Kidney tubule cell (primary cell): ENCODE data around the gene AFG1L.
A peak's percentile ranks its signal among the peaks of the same experiment; 100 is the strongest.

Experiments
- DNase-seq: peaks from one replicate; pipeline ENCODE4 v3.0.0-alpha.2; 2018; ENCODE audit warnings: low spot score

The AFG1L gene

DNA sequence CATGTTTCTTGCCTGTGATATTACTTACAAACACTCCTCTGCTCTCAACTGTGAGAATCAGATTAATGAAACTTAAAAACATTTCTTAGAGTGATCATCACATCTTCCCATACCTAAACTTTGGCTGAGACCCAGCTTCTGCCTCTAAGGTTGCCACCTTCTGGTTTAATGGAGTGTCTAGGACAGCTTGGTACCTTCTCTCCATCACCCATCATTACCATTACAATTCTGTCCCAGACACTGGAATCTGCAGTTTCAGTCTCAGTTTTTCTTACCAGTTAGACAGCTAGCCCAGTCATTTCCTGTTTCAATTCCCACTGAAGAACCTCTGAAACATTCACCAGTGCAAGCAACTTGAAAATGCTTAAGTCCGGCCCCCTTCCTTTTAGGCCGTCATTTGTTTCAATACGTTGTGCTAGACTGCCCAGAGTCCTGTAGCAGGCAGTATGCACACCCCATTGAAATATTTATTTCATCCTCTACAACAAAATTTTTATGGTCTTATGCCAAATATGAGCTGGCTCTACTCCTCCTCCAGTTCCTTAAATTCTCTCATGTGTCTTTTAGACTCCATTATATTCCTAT is 158.8 kb downstream of the AFG1L start:
- no peak for DNase-seq

DNA sequence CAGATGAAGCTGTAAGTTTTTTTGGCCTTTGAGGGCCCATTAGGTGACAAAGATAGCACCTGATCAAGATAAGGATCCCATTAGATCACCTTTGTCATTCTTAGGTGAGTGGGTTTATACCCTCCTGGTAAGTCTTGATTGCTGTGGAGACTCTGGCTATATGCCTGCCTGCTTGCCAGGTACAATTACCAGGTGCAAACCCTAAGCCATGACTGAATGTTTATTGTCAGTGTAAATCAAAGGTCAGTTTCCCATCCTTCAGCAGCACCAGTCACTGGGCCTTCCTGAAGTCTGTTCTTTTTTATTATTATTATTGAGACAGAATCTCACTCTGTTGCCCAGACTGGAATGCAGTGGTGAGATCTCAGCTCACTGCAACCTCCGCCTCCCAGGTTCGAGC is 159.5 kb downstream of the AFG1L start:
- no peak for DNase-seq

DNA sequence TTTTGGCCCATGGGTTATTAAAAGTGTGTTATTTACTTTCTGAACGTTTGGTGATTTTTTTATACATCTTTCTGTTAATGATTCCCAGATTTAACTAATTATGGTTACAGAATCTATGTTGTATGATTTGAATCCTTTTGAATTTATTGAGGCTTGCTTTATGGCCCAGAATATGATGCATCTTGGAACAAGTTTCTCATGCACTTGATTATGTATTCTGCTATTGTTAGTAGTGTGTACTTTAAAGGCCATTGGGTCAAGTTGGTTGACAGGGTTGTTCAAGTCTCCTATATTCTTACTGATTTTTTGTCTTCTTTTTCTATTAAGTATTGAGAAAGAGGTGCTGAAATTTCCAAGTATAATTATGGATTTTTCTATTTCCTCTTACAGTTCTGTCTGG is 160.8 kb downstream of the AFG1L start:
- no peak for DNase-seq

DNA sequence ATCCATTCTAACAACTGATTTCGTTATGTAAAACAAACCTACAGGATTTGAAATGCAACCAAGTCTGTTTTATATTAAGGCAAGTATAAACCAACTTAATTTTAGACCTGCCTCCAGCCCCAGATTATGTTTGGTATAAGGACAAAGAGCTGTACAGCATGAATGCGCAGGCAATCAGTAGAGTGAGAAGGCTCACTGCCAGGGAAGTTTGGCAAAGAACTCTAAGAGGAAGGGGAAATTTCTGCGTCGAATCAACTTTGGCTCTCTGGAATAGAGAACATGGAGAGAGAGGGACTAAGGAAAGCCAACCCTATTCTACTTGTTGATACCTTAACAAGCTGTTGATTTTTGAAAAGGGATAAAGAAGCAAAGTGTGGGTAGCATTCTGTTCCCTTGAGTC is 168.9 kb downstream of the AFG1L start:
- no peak for DNase-seq

DNA sequence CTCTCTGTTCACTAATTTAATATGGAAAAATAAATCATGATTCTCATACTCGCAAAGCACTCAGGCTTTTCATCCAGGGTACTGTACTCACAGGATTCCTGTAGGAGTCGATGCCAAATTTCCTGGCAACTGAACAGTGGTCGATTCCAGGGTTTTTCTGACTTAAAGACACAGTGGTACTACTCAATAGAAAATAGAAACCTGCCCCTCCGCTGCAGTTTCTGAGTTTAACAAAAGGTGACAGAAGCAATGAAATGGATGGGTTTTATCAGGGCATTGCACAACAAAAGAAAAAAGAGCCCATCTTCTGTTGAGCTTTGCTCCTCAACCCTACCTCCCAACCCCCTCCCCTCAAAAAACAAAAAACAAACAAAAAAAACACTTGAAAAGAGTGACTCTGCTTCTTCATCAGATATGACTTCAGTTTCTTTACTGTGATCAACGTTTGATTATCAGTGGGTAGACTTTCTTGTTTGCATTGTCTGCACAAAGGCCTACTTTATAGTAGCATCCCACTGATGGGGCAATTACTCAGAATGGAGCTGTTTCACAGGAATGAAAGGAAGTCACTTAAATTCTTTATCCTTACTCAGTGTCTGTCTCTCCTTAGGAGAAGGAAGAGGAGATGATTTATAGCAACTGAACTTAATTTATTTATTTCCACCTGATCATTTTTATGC is 169.7 kb downstream of the AFG1L start:
- peak; percentile 7 for DNase-seq

DNA sequence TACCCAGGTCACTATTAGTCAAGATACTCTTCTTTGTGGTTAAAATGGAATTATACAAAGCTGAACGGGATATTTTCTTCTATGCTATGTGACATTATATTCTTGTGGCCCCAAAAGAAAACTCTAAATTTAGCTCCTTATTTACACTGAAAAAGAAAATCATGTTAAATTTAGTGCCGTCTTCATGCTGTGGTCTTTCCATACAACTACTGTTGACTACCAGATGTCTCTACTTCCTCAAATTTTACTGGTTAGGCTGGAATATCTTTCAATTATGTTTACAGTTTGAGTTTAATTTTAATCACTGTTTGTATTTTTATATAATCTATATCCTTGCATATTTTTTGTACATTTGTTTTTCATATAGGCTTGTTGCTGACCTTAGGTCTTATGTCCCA is 170.2 kb downstream of the AFG1L start:
- DNase-seq, result no peak

DNA sequence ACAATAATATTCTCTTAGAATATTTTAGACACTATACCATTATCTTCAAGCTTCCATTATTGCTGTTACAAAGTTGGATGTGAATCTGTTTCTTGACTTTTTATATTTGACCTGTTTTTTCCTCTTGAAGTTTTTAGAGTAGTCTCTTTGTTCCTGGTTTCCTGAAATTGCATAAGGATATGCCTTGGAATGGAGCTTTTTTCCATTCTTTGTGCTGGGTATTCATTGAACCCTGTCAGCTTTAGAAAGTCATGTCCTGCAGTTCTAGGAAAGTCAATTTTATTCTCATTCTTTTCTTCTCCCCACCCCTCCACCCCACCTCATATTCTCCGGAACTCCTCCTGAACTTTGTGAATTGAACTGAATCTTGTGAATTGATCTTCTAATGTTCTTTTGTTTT is 173.5 kb downstream of the AFG1L start:
- no peak for DNase-seq

DNA sequence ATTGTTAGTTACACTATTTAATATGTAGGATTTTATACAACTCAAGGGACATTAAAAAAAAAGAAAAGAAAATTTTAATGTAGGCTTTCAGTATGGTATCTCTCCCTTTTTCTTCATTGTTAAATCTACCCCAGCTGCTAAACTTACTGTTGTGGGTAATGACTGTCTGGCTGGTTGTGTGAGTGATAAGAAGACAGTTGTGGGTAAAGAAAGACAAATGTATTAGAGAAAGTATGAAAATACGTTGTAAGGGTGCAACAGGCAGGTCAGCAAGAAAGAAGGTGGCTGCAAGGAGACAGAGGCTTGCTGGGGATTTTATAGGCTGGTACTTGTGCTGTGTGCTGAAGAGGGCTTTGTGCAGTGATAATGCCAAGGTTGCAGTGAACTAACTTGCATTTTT is 174.5 kb downstream of the AFG1L start:
- no peak for DNase-seq

DNA sequence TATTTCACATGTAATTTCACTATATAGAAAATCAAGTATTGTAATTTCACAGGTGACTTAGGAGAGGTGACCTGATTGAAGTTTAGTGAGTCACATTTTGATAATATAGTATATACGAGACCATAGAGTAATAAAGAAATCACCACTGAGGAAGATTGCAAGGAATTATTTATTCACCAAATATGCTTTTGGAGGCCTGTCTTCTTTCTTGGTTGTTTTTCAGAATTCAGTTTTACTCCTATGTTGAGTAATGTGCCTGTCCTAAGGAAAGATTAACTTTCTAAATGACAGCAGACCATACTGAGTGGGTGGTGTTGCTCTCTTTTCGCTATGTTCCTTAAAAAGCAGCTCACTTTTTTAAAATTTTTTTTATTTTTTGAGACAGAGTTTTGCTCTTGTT is 178.3 kb downstream of the AFG1L start:
- DNase-seq, result no peak

DNA sequence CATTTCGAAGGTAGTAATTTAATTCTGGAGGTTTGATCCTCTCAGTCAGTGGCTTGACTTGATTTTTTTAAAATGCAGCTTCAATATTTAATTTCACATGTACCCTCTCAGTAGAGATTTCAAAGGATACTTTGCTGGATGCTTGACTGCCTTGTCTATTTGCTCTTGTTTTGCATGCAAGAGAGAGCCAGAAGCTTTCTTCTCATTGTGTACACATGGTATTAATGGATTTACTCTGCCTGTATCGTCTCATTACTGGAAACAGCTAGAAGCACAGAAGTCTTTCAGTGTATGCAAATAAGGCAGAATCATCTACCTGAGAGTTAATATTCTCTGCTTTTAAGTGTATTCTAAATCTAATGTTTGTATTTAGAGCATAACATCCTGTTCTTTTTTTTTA is 181.5 kb downstream of the AFG1L start:
- no peak for DNase-seq

DNA sequence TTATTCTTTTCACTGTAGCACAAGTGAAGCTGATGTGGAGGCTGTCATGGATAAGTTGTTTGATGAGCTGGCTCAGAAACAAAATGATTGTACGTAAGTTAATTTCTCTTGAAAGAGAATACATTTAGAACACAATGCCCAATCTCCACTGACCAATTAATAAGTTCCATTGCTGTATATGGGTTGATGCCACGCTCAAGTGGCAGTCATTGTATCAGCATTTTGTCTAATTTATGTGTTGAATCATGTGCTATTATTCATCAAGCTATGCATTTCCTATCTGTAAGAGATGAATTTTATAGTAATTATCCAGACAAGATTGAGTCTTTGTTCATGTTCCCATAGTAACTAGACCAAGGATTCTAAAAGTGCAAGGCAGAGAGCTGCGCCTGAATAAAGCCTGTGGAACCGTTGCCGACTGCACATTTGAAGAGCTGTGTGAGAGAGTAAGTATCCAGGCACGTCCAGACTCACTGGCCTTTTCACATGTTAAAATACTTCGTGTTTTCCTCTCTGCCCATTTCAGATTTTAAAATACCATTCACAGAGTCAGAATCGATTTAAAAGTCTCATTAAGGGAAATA is 182.1 kb downstream of the AFG1L start:
- no peak for DNase-seq

DNA sequence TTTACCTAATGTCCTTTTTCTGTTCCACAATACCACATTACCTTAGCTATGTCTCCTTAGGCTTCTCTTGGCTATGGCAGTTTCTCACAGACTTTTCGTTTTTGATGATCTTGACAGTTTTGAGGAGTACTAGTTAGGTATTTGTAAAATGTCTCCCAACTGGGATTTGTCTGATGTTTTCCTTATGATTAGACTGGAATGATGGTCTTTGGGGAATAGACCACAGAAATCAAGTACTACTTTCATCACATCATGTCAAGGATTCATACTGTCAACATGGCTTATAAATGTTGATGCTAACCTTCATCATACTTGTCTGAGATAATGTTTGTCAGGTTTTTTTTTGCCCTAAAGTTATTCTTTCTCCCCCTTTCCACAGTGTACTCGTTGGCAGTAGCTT is 187.7 kb downstream of the AFG1L start:
- DNase-seq, result no peak

DNA sequence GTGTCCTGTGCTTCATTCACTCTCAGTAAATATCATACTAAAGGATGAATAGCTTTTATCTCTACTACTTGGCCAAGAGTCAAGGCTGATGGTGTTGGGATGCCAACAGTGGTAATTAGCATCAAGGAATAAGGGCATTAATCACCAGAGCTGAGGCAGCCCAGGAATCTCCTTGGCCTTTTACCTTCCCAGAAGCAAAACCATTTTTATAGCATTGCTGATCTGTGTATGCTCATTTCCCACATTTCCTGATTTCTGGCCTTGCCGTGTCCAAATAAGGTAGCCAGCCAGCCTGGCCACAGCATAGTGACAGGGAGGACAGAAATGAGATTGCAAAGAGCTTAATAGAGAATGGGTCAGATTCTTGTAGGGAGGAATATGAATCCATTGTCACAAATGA is 189.2 kb downstream of the AFG1L start:
- DNase-seq, result no peak

DNA sequence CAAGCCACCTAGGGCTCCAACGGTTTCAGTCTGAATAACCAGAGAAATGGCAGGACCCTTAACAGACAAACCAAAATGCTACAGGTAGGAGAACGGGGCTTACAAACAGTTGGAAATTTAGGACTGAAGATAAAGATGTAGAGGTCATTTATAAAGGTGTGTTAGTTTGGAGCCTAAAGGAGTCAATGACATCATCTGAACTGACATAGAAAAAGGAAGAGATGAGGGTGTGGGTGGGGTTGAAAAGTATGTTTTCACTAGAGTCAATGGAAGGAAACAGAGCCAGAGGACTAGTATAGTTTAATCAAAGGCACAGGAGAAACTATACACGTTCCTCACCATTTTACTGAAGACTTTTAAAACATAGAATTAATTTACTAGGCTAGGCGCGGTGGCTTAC is 194.8 kb downstream of the AFG1L start:
- no peak for DNase-seq

DNA sequence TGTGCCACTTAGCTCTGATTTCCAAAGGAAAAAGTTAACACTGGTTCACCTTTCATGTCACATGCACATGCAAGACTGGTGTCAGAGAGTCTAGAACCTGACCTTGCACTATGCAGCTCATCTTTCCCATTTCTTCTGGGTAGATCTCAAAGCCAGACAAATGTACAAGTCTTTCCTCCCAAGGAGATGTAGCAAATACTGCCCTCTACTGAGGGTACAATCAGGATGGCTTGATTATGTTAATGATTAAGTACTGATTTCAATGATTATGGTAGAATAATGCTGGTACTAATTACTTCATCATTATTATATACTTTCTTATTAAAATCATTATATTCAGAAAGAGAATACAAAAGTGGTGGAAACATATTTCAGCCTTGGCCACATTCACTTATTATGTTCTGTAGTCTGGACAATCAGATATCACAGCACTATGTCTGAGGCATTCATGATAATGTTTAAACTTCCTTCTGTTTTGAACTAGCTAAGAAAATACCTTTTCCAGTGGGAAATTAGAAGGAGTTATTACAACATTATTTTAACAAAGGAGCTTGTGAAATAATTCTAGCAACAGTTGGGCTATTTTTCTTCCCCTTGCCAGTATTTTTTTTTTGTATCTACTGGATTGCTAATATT is 197.4 kb downstream of the AFG1L start:
- DNase-seq, result peak; percentile 47

DNA sequence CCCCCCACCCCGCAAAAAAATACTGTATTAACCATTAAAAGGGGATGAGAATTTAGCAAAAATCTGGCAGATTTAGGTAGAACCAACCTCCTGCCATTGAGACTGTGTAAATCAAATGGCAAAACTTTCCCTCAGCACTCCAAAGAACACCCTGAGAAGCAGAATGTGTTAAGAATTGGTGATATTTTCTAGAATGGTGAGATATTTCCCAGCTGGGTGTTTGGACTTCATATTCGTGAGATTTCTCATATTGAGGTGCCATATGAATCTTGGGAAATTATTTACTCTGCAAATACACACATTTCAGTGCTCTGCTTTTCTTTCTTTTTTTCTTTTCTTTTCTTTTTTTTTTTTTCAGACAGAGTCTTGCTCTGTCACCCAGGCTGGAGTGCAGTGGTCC is 199.6 kb downstream of the AFG1L start:
- DNase-seq, result no peak

DNA sequence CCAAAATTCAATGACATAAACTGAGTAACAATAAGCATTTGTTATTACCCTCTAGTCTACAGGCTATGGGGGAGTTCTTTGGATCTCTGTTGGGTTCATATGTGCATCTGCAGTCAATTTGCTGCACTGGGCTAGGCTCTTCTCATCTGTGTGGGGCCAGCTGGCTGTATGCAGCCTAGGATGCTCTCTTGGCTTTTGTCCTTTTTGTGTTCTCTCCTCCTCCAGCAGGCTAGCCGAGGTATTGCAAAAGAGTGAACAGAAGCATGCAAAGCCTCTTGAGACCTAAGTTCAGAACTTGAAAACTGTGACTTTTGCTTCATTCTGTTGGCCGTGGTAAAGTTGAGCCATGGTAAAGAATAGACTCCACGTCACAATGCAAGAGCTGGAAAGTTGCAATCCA is 203.0 kb downstream of the AFG1L start:
- DNase-seq, result peak; percentile 42

DNA sequence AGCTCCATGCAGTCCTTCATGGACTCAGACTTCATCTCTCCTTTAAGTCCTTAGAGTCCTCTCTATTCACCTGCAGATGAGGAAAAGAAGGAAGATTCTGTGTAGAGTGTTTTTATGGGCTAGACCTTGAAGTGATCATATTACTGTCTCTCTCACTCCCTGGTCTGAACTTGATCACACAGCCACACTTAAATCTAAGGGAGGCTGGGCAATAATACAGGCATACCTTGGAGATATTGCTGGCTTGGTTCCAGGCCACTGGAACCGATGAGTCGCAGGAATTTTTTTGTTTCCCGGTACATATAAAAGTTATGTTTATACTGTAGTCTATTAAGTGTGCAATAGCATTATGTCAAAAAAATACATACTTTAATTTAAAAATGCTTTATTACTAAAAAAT is 206.7 kb downstream of the AFG1L start:
- DNase-seq, result peak; percentile 65

DNA sequence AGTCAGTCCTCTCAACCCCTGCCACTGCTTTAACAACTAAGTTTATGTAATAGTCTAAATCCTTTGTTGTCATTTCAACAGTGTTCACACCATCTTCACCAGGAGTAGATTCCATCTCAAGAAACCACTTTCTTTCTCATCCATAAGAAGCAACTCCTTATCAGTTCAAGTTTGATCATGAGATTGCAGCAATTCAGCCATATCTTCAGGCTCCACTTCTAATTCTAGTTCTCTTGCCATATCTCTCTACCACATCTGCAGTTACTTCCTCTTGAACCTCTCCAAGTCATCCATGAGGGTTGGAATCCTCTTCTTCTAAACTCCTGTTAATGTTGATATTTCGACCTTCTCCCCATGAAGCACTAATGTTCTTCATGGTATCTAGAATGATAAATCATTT is 208.0 kb downstream of the AFG1L start:
- no peak for DNase-seq

DNA sequence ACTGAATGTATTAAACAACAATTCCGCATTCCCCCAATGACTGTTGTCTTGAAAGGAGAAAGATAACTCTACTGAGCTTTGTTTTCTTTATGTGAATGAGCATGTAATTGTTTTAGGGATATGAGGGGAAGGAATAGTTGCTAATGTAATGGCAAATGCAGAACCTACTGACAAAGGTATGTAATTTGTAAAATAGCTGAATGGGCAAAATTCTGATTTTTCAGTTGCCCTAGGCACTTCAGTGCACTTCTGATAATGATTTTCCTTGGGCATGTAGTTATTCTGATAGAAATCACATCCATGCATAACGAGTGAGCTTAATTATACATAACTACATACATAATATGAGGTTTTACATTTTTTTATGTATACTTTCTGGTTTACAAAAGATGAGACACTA is 212.5 kb downstream of the AFG1L start:
- no peak for DNase-seq

DNA sequence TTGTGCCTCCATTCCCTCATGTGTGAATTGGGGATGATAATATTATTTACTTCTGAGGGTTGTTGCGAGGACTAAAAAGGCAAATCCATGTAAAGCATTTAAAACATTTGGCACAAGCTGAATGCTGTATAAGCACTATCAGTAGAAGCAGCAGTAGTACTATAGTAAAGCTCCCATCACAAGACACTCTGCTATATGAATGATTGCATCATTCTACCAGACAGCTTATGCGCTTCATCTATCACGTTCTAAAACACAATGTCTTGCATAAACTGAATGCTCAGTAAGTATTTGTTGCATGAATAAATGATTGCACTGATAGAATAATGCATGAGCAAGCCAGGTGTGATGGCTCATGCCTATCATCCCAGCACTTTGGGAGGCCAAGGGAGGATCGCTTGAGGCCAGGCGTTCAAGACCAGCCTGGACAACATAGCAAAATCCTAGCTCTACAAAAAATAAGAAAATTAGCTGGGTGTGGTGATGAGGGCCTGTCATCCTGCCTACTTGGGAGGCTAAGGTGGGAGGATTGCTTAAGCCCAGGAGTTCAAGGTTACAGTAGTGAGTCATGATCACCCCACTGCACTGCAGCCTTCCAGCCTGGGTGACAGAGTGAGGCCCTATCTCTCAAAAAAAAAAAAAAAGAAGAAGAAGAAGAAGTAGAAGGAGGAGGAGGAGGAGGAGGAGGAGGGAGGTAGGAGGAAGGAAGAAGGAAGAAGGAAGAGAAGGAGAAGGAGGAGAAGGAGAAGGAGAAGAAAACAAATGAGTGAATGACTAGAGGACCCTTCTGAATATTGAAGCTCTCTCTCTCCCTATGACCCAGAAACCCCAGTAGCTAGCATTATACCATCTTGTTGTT is 215.8 kb downstream of the AFG1L start:
- no peak for DNase-seq
